Tibial artery (tissue), 4 donors: Measurements from ENCODE around the gene MSH3.

Experiments
- DNase-seq, 2 donors: peaks; one replicate each; pipeline ENCODE4 v3.0.0-alpha.2; 2019
- H3K27ac ChIP-seq, 2 donors: fragments of 200-600 bp; sonication (generic) in 1 of 2; 1 replicate in 1 of 2; 2 replicates in 1 of 2; pipeline ENCODE4 v1.5.1; 2018 to 2019; ENCODE audit warnings: mild to moderate bottlenecking in 1 of 2
- H3K27me3 ChIP-seq, 2 donors: fragments of 200-600 bp; sonication (generic) in 1 of 2; one replicate each; pipeline versions ENCODE4 v1.5.1 to v1.6.0; 2016 to 2019
- H3K36me3 ChIP-seq, 3 donors: fragments of 200-600 bp; sonication (generic) in 2 of 3; one replicate each; pipeline ENCODE4 v1.5.1; 2016 to 2019; ENCODE audit warnings: mild to moderate bottlenecking in 2 of 3
- H3K4me1 ChIP-seq, 4 donors: fragments of 200-600 bp; sonication (generic) in 2 of 4; 1 replicate in 3 of 4; 2 replicates in 1 of 4; pipeline ENCODE4 v1.5.1; 2016 to 2019
- H3K4me3 ChIP-seq, 2 donors: fragments of 200-600 bp; sonication (generic) in 1 of 2; 1 replicate in 1 of 2; 2 replicates in 1 of 2; pipeline ENCODE4 v1.5.1; 2018 to 2019; ENCODE audit warnings: mild to moderate bottlenecking in 2 of 2
- H3K9me3 ChIP-seq, 3 donors: fragments of 200-600 bp; sonication (generic) in 1 of 3; one replicate each; pipeline ENCODE4 v1.5.1; 2016 to 2019
- intact Hi-C: fragments of 100-400 bp; cut with DNase I; formaldehyde crosslinking; loops from one replicate; pipeline ENCODE4 v1.15.0; 2023; ENCODE audit warnings: low total_unique reads
- TF ChIP-seq, protein P1 (sequence below), 2 experiments: fragments of 200-600 bp in 1 of 2; fragments of 450-650 bp in 1 of 2; IDR thresholded peaks; one replicate each; pipeline ENCODE4 v1.5.1; 2017 to 2019; ENCODE audit warnings: antibody characterized with exemption in 2 of 2, mild to moderate bottlenecking in 1 of 2, moderate library complexity in 1 of 2

Gene MSH3

DNA sequence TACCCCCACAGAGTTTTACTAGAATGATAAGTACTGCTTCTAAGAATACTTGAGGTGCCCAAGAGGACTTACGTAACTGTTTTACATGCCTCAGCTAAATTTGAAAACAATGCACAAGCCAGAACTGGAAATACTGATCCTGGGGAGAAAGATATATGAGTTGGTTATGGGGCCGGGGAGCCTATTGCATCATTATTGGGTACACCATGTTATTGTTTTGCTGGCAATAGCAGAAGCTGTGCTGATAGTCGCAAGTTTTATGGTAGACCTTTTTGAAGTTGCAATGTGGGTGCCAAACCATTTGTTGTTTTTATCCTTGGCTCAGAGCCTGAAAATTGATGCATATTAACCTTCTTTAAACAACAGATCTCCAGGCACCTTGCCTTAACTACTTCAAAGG is 108.8 kb downstream of the MSH3 start:
- H3K27ac ChIP-seq, result no peak overlapping the region
- no peak overlapping the region for H3K4me3 ChIP-seq
- no peaks in the 10 kb centered on the region for H3K27me3 ChIP-seq
- H3K4me1 ChIP-seq, result no peaks in the 10 kb centered on the region
- intact Hi-C loops, result no loop called here
- H3K9me3 ChIP-seq, result no peaks in the 10 kb centered on the region
- peaks cover 9 to 12% (median 11%) of the 10 kb centered on the region in 3 donors for H3K36me3 ChIP-seq
- TF ChIP-seq, protein P1, sequence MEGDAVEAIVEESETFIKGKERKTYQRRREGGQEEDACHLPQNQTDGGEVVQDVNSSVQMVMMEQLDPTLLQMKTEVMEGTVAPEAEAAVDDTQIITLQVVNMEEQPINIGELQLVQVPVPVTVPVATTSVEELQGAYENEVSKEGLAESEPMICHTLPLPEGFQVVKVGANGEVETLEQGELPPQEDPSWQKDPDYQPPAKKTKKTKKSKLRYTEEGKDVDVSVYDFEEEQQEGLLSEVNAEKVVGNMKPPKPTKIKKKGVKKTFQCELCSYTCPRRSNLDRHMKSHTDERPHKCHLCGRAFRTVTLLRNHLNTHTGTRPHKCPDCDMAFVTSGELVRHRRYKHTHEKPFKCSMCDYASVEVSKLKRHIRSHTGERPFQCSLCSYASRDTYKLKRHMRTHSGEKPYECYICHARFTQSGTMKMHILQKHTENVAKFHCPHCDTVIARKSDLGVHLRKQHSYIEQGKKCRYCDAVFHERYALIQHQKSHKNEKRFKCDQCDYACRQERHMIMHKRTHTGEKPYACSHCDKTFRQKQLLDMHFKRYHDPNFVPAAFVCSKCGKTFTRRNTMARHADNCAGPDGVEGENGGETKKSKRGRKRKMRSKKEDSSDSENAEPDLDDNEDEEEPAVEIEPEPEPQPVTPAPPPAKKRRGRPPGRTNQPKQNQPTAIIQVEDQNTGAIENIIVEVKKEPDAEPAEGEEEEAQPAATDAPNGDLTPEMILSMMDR (IDR thresholded peaks at IDR 0.05), result no peak
- no peak for DNase-seq

- Histone ChIP-seq H3K9me3 (no peaks in the 10 kb centered on the region), H3K36me3 (peaks cover 10 to 17% (median 11%) of the 10 kb centered on the region in 3 donors), H3K27ac (no peak overlapping the region), H3K4me3 (no peak overlapping the region), H3K27me3 (no peaks in the 10 kb centered on the region), H3K4me1 (no peaks in the 10 kb centered on the region)
- no peak for DNase-seq
- intact Hi-C loops, result no loop called here
- TF ChIP-seq, protein P1 (IDR thresholded peaks at IDR 0.05), result no peak
Measured at GRCh38 chr5:80763873-80764647, 109.6 kb downstream of the MSH3 start.

- no peaks in the 10 kb centered on the region for H3K9me3 ChIP-seq
- DNase-seq, result no peak
- H3K27me3 ChIP-seq, result no peaks in the 10 kb centered on the region
- TF ChIP-seq, protein P1 (IDR thresholded peaks at IDR 0.05), result no peak
- intact Hi-C loops, result no loop called here
- peaks cover 6 to 17% (median 10%) of the 10 kb centered on the region in 3 donors for H3K36me3 ChIP-seq
- no peak overlapping the region for H3K4me3 ChIP-seq
- no peaks in the 10 kb centered on the region for H3K4me1 ChIP-seq
- no peak overlapping the region for H3K27ac ChIP-seq
Measured at GRCh38 chr5:80764786-80765185, 110.3 kb downstream of the MSH3 start.

DNA sequence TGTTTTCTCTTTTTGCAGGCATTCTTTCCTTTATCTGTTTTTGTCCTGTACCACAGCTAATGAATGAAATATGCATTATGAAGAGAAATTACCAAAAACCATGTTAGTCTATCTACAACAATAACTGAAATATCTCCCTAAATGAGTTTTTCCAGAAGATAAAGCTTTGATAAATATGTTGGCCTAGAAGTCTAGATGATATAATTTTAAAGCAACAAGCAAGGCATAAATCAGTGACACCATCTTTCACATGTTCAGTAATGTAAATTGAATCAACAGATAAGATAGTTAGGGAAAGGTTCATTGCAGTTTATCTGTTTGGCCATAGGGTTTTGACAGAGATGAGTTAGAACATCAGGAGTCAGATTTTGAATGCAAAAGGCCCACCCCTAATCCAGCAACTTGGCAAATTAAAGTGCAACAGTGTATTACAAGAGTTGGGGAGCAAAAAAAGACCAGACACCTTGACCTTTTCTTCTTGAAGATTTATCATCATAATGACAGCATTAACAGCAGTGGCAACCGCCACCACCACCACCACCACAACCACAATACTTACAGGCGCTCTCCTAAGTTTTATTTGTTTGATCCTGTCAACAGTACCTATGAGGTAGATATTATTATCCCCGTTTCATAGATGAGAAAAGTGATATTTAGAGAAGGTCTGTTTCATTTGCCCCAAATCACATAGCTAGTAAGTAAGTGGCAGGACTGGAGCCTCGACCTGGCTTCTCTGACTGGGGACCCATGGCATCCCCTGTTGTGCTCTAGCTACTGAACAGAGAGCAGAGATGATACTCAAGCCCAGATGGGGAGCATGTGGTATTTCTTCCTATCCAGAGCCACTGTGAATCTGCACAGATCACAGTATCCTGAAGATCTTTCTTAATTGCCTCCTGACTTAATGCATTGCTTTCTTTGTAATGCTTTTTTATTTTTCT is 123.2 kb downstream of the MSH3 start:
- Histone ChIP-seq H3K36me3 (peaks cover 17 to 37% (median 21%) of the 10 kb centered on the region in 3 donors), H3K27ac (no peak overlapping the region), H3K9me3 (no peaks in the 10 kb centered on the region), H3K4me3 (no peak overlapping the region), H3K27me3 (no peaks in the 10 kb centered on the region), H3K4me1 (peaks cover 0 to 2% (median 0%) of the 10 kb centered on the region in 4 donors)
- TF ChIP-seq, protein P1 (IDR thresholded peaks at IDR 0.05), result no peak
- intact Hi-C loops, result no loop called here
- no peak for DNase-seq

DNA sequence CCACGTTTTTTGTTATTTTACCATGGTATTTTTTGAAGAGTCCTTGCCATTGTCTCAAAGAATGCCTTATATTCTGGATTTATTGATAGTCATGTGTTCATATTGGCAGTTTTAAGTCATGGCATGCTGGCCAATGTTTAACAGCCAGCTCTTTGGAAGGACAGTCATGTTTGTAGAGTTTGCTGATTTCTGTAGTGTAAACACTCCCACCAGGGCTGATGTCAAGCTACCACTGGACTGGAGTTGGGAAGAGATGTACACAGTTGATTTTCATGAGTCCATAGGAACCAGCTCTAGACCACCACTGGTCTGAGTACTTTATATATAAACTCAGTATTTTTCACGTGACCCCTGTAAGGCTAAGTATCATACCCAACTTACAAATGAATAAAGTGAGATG is 125.6 kb downstream of the MSH3 start:
- no peaks in the 10 kb centered on the region for H3K27me3 ChIP-seq
- no peak for DNase-seq
- intact Hi-C loops, result no loop called here
- peaks cover 21 to 38% (median 21%) of the 10 kb centered on the region in 3 donors for H3K36me3 ChIP-seq
- no peaks in the 10 kb centered on the region for H3K9me3 ChIP-seq
- TF ChIP-seq, protein P1 (IDR thresholded peaks at IDR 0.05), result no peak
- no peak overlapping the region for H3K27ac ChIP-seq
- H3K4me3 ChIP-seq, result no peak overlapping the region
- no peaks in the 10 kb centered on the region for H3K4me1 ChIP-seq
